B cell (primary cell): ENCODE results near the gene MAP2K3.

ENCODE experiments used
- CTCF ChIP-seq: fragments of 200-600 bp; IDR thresholded peaks from one replicate; pipeline ENCODE4 v1.8.0; 2022; ENCODE audit warnings: antibody characterized with exemption, mild to moderate bottlenecking
- EZH2 ChIP-seq: IDR thresholded peaks from 2 replicates; pipeline ENCODE4 v1.6.1; 2012; ENCODE audit warnings: borderline replicate concordance, low read depth, mild to moderate bottlenecking, moderate library complexity, low read length; ENCODE audit not compliant: insufficient read depth, poor library complexity, severe bottlenecking

- TF ChIP-seq CTCF (no peak), EZH2 (no peak)
Measured at GRCh38 chr17:21300601-21301571, 16.4 kb downstream of the MAP2K3 start.
